GM12891 (cell line): Measurements from ENCODE around the gene NETO2.
"Not testable (repeated sequence)": the region's sequence is repeated elsewhere in the genome, so short reads cannot be mapped to it uniquely, and the experiment has no call there.

Experiments
- DNase-seq: peaks from one replicate; pipeline ENCODE4 v3.0.0; 2011; ENCODE audit warnings: low spot score; ENCODE audit not compliant: insufficient read length
- FAIRE-seq: peaks from 2 replicates; lab custom pipeline; 2011; peaks lifted over from hg19 to GRCh38; lab: Jason Lieb, UNC
- PAX5 ChIP-seq: IDR thresholded peaks from 2 replicates; pipeline ENCODE4 v1.6.1; 2011; ENCODE audit warnings: low read length, moderate library complexity, mild to moderate bottlenecking; ENCODE audit not compliant: insufficient read depth, severe bottlenecking
- POLR2A ChIP-seq: IDR thresholded peaks from 2 replicates; pipeline ENCODE4 v1.6.1; 2011; ENCODE audit warnings: low read depth, low read length, control low read depth
- POLR2AphosphoS5 ChIP-seq: IDR thresholded peaks from 2 replicates; pipeline ENCODE4 v1.6.1; 2011; ENCODE audit warnings: low read depth, low read length, control low read depth
- POU2F2 ChIP-seq: IDR thresholded peaks from 2 replicates; pipeline ENCODE4 v1.6.1; 2011; ENCODE audit warnings: low read depth, mild to moderate bottlenecking, control low read depth, low read length, moderate library complexity
- SPI1 ChIP-seq: IDR thresholded peaks from 2 replicates; pipeline ENCODE4 v1.6.1; 2011; ENCODE audit warnings: low read depth, low read length, control low read depth
- TAF1 ChIP-seq: IDR thresholded peaks from 2 replicates; pipeline ENCODE4 v1.6.1; 2011; ENCODE audit warnings: low read depth, low read length, control low read depth

Gene NETO2

DNA sequence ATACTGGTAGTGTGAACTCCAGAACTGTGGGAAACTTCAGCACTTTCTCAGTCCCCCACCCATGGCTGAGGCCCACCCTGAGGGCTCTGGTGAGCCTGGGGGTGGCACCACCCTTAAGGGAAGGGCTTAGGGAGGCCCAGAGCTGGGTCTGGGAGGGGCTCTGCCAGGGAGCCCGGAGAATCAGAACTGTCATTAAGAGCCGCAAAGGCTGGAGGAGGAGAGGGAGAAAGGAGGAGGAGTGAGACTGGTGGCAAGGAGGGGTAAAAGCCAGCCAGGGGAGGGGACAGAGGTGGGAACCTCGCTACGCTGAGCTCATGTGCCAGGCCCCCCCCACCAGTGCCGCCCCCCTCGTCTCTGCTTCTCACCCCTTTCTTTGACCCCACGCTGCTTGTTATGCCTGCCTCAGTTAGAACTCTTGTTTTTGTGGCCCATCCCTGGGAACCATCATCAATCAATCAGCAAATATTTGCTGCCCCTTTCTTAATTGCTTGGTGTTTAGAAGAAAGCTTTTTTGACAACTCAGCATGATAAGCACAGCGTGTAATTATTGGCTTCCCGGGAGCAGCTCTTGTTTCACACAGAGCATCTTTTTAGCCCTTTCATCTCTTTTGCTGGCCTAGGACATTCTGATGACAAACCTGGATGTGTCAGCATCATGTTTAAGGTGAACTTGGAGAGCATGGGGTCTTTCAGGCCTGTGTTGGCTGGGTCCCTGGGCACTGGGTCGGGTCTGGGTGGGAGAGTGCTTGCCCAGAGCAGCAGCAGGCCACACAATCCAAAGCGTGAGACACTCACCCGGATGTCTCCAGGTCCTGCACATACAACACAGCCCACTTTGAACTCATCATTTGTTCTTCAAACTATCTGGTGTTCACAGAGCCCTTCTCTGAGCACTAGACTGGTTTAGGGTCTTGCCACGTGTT lies 77.7 kb downstream of the NETO2 start:
- TF ChIP-seq POU2F2: no peak
- TF ChIP-seq SPI1: no peak
- no peak for TF ChIP-seq POLR2AphosphoS5
- TF ChIP-seq POLR2A: no peak
- TF ChIP-seq TAF1: no peak
- no peak for TF ChIP-seq PAX5
- no peak for FAIRE-seq
- DNase-seq: no peak

GRCh38 chr16:47064775-47065174 lies 79.0 kb downstream of the NETO2 start:
- no peak for DNase-seq
- FAIRE-seq: no peak
- no peak for TF ChIP-seq SPI1
- TF ChIP-seq POU2F2: no peak
- no peak for TF ChIP-seq PAX5
- no peak for TF ChIP-seq TAF1
- TF ChIP-seq POLR2AphosphoS5: no peak
- no peak for TF ChIP-seq POLR2A

DNA sequence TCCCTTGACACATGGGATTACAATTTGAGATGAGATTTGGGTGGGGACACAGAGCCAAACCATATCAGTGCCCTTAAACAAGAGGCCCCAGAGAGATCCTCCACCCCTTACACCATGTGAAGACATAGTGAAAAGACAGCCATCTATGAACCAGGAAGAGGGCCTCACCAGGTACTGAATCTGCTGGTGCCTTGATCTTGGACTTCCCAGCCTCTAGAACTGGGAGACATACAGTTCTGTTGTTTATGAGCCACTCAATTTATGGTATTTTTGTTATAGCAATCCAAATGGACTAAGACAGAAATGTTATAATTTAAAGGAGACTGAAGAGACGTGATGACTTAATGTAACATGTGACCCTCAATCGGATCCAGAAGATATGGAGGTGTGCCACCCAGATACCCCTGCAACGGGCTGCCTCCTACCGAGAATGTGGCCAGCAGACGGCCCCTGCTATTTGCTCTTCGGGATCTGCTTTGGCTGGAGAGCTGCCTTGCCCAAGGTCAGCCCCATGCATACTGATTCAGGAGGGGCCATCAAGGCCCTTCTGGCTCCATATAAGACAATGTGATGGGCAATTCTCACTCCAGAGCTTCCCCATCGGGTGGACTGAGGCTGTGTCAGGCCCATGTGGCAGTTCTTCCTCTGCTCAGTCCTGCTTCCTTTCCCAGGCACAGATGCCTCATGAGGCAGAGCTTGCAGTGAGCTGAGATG lies 80.6 kb downstream of the NETO2 start:
- TF ChIP-seq POLR2A: no peak
- no peak for TF ChIP-seq POU2F2
- no peak for TF ChIP-seq SPI1
- no peak for TF ChIP-seq PAX5
- no peak for TF ChIP-seq TAF1
- no peak for TF ChIP-seq POLR2AphosphoS5
- DNase-seq (no peak), FAIRE-seq (no peak)

DNA sequence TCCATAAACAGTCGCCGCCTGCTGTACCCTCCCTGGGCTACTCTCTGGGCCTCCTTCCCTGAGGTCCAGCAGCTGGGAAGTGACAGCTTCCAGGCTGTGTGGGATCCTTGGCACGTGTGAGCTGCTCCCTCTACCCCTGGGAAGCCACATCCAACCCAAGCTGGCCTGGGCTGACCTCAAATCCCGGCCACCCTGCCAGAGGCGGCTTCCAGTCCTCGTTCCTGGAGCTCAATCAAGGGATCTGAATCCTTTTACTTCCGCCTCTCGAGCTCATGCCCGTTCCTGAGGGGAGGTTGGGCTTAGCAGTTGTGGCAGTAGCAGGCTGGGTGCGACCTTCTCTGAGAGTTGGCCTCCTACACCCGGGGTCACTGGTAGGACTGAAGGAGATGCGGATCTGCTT lies 82.5 kb downstream of the NETO2 start:
- no peak for TF ChIP-seq POU2F2
- TF ChIP-seq POLR2AphosphoS5: no peak
- TF ChIP-seq POLR2A: no peak
- no peak for TF ChIP-seq SPI1
- TF ChIP-seq PAX5: no peak
- TF ChIP-seq TAF1: no peak
- DNase-seq: no peak
- no peak for FAIRE-seq

GRCh38 chr16:47060596-47060995 lies 83.1 kb downstream of the NETO2 start:
- no peak for TF ChIP-seq PAX5
- no peak for TF ChIP-seq POLR2A
- TF ChIP-seq POLR2AphosphoS5: no peak
- TF ChIP-seq SPI1: no peak
- no peak for TF ChIP-seq TAF1
- no peak for TF ChIP-seq POU2F2
- DNase-seq: no peak
- no peak for FAIRE-seq

DNA sequence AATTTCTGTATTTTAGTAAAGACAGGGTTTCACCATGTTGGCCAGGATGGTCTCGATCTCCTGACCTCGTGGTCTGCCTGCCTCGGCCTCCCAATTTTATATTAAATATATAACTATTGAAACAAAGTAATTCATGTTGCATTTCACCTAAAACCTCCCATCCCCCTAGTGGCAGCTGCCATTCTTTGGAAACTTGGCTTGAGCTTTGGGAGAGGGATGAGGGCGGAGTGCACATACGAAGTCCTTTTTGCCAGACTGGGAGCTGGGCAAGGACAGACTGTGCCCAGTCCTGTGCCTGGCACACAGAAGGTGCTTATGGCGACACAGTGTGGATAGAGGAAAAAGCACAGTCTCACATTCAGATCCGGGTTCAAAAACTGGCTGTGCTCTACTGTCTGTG lies 83.8 kb downstream of the NETO2 start:
- DNase-seq: no peak
- TF ChIP-seq POLR2AphosphoS5: no peak
- TF ChIP-seq SPI1: no peak
- no peak for TF ChIP-seq TAF1
- TF ChIP-seq POLR2A: no peak
- no peak for TF ChIP-seq PAX5
- TF ChIP-seq POU2F2: no peak
- no peak for FAIRE-seq

GRCh38 chr16:47059130-47059529 lies 84.6 kb downstream of the NETO2 start:
- FAIRE-seq: not testable (repeated sequence)

GRCh38 chr16:47058295-47059086 lies 85.3 kb downstream of the NETO2 start:
- DNase-seq: no peak
- FAIRE-seq: no peak
- no peak for TF ChIP-seq SPI1
- no peak for TF ChIP-seq POLR2AphosphoS5
- TF ChIP-seq PAX5: no peak
- no peak for TF ChIP-seq POLR2A
- TF ChIP-seq TAF1: no peak
- no peak for TF ChIP-seq POU2F2

More at GRCh38 chr16:47059130-47059529, 84.6 kb downstream of the NETO2 start:
- DNase-seq: not testable (repeated sequence)

GRCh38 chr16:47057630-47057993 lies 86.1 kb downstream of the NETO2 start:
- FAIRE-seq (no peak), DNase-seq (no peak)
- TF ChIP-seq POLR2A: no peak
- no peak for TF ChIP-seq TAF1
